Activated T-cell treated with anti-CD3 and anti-CD28 coated beads, Interleukin-2, amount 50 U/mL, for 24 hours (primary cell): ENCODE results near the gene YWHAQ.

ENCODE experiments used
- DNase-seq: peaks from one replicate; pipeline ENCODE4 v3.0.0-alpha.2; 2020
- H3K27ac Mint-ChIP-seq: 2 replicates; pipeline ENCODE4 v1.8.0; 2020; ENCODE audit warnings: mild to moderate bottlenecking, mixed read lengths
- H3K27me3 Mint-ChIP-seq: 2 replicates; pipeline ENCODE4 v1.8.0; 2020; ENCODE audit warnings: mixed read lengths
- H3K36me3 Mint-ChIP-seq: 2 replicates; pipeline ENCODE4 v1.8.0; 2020; ENCODE audit warnings: low read depth, mixed read lengths
- H3K4me1 Mint-ChIP-seq: 2 replicates; pipeline ENCODE4 v1.8.0; 2020; ENCODE audit warnings: low read depth, mixed read lengths
- H3K4me3 Mint-ChIP-seq: 2 replicates; pipeline ENCODE4 v1.8.0; 2020; ENCODE audit warnings: mild to moderate bottlenecking, moderate library complexity, mixed read lengths
- H3K9me3 Mint-ChIP-seq: 2 replicates; pipeline ENCODE4 v1.8.0; 2020; ENCODE audit warnings: mixed read lengths

YWHAQ gene

DNA sequence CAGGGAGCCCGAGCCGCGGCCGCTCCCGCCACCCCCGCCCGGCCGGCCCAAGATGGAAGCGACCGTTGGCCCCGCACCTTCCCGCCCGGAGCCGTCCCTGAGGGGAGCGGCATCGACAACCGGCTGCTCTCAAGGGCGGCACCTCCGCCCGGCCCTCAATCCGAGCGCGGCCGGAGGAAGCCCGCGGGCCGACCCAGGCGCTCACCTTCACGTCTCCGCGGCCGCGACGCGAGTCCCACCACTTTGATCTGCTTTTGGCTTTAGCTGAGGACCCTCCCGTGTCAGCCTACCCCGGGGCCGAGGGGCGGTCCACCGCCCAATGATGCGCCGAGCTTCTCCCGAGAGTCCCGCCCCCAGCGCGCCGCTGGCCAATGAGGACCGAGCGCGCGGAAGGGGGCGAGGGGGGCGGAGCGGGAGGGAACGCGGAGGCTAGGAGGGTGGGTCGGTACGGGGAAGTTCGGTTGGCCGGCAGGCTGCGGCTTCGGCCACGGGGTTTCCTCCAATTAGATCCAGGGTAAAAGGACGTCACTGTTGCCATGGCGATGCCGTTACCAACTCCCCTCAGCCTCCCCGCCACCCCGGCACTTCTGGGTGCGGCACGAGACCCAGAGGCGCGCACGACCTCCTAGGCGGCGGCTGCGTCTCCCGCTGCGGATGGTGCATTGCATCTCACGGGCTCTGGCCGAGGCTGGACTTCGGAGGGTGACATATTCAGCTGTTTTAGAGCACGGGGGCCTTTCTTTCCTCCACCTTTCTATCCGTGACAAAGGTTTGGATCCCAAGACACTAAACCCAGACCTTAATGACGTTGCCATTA, at the start of gene YWHAQ:
Gene YWHAQ, minus strand, starts transcription at position 262 of the 817 bp plus-strand sequence. CDS start 545 bp downstream, outside the sequence.
- peaks cover 44% of the 10 kb centered on the region for H3K36me3 Mint-ChIP-seq
- peak within 1 kb of the TSS; percentile 98 for H3K4me3 Mint-ChIP-seq
- peak within 1 kb of the TSS; percentile 97 for H3K27ac Mint-ChIP-seq
- no peaks in the 10 kb centered on the region for H3K27me3 Mint-ChIP-seq
- peaks cover 43% of the 10 kb centered on the region for H3K4me1 Mint-ChIP-seq
- peak; percentile 98 for DNase-seq
- no peaks in the 10 kb centered on the region for H3K9me3 Mint-ChIP-seq

- DNase-seq = no peak
- Mint-ChIP-seq H3K27ac (no peak overlapping the region), H3K4me3 (no peak overlapping the region), H3K9me3 (no peaks in the 10 kb centered on the region), H3K4me1 (peaks cover 14% of the 10 kb centered on the region), H3K27me3 (peaks cover 3% of the 10 kb centered on the region), H3K36me3 (no peaks in the 10 kb centered on the region)
These were observed 49.3 kb upstream of the YWHAQ start for GRCh38 chr2:9680082-9680481.

DNA sequence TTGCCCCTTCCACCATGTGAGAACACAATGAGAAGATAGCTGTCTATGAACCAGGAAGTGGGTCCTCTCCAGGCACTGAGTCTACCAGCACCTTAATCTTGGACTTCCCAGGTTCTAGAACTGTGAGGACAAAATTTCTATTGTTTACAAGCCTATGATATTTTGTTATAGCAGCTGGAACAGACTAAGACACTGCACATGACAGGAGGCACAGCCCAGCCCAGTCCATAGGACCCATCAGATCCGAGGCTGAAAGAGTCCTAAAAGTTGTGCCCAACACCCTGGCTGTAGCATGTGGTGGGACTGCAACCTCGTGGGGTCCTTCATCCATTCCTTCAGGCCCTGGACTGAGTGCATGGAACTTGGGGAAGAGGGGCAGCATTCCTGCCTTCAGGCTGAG, 48.4 kb upstream of the YWHAQ start:
- Mint-ChIP-seq H3K36me3 (no peaks in the 10 kb centered on the region), H3K4me3 (no peak overlapping the region), H3K27me3 (peaks cover 3% of the 10 kb centered on the region), H3K9me3 (no peaks in the 10 kb centered on the region), H3K4me1 (peaks cover 14% of the 10 kb centered on the region), H3K27ac (no peak overlapping the region)
- no peak for DNase-seq

DNA sequence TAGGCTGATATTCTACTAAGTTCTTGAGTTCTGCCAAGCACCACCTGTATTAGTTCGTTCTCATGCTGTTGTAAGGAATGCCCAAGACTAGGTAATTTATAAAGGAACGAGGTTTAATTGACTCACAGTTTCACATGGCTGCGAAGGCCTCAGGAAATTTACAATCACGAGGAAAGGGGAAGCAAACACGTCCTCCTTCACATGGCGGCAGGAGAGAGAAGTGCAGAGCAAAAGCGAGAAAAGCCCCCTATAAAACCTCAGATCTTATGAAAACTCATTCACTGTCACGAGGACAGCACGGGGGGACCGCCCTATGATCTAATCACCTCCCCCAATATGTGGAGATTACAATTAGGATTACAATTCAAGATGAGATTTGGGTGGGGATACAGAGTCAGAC, 47.7 kb upstream of the YWHAQ start:
- no peak overlapping the region for H3K4me3 Mint-ChIP-seq
- no peak overlapping the region for H3K27ac Mint-ChIP-seq
- H3K36me3 Mint-ChIP-seq = no peaks in the 10 kb centered on the region
- H3K4me1 Mint-ChIP-seq = peaks cover 14% of the 10 kb centered on the region
- no peak for DNase-seq
- H3K27me3 Mint-ChIP-seq = peaks cover 3% of the 10 kb centered on the region
- no peaks in the 10 kb centered on the region for H3K9me3 Mint-ChIP-seq

DNA sequence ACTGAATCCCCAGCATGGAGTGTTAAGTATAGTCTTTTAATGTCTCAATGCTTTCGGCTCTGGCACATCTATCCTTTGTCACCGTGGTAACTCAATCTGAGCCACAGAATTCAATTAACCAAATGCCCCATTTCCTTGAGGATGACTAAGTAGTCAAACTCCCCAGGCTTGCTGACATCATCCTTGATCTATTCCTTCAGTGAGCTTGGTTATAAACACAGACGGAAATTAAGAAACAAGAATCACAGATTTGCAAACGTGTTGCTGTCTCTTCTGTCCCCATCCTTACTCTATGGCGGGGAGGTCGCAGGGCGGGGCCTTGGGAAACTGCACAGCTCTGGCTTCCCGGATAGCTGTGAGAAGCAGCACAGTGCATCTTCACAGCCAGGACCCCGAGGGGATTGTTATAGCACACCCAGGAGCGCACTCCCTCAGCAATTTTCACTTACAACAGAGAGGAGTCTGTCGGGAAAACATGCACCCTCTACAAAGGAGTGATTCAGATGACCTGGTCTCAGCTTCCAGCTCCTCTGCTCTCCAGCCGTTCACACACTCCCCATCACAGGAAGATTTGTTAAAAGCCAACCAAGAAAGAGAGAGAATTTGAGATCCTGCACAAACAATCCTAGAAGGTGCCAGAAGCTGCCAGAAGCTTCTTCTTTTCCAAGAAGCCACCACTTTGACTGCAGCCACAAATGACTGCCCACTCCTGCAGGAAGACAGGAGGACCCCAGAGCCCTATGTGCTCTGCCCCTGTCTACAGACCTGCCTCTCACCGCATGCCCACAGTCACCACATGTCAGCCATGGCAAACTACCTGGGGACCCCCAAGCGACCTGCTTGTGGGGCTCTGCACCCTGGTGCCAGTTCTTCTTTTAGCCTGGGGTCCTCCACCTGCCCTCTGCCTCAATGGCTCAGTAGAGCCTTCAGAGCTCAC, 44.9 kb upstream of the YWHAQ start:
- H3K27ac Mint-ChIP-seq = no peak overlapping the region
- H3K4me3 Mint-ChIP-seq = no peak overlapping the region
- no peaks in the 10 kb centered on the region for H3K9me3 Mint-ChIP-seq
- DNase-seq = no peak
- no peaks in the 10 kb centered on the region for H3K36me3 Mint-ChIP-seq
- H3K27me3 Mint-ChIP-seq = peaks cover 3% of the 10 kb centered on the region
- H3K4me1 Mint-ChIP-seq = peaks cover 6% of the 10 kb centered on the region

DNA sequence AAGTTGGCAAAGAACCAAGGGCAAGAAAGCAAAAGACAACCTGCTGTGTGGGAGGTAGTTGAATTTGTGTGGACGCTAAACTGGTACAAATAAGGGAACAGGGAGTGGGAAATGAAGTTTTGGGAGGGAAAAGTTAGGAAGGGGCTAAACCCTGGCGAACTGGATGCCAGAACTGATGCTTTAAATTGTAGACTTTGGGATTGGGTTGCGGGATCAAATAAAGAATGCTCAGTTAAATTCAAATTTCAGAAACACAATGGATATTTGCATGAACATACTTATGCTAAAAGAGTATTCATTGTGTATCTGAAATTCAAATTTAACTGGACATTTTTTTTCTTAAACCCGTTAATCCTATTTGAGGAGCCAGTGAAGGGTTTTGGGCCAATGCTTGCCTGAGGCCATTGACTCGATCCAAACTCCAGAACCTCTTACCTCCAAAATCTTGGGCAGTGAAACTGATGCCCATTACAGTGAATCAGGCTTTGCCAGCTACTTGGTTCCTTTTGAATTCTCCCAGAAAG, 44.2 kb upstream of the YWHAQ start:
- Mint-ChIP-seq H3K4me3 (no peak overlapping the region), H3K9me3 (no peaks in the 10 kb centered on the region), H3K27me3 (peaks cover 3% of the 10 kb centered on the region), H3K27ac (no peak overlapping the region), H3K36me3 (no peaks in the 10 kb centered on the region), H3K4me1 (peaks cover 3% of the 10 kb centered on the region)
- no peak for DNase-seq

DNA sequence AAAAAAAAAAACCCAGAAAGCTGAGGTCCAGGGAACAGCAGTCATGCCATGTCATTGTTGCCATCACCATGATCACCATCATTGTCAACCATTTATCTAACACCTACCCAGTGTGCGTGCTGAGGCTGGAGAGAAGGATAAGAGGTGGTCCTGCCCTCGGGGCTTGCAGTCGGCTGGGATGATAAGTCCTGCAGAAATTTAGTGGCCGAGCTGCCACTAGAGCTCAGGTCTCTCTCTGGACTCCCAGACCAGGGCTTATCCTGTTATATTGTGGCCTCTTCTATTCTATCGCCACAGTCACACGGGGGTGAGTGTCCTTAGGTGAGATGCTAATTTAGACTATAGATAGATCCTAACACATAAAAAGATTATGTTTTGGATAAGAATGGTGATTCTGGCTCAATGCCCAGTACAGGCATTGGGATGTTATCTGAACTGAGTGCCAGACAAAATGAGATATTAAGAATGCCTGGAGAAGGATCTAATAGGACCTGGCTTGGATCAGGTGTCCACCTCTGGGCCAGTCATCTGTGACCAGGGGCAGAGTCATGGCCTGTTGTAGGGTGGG, 43.2 kb upstream of the YWHAQ start:
- Mint-ChIP-seq H3K9me3 (no peaks in the 10 kb centered on the region), H3K27me3 (peaks cover 3% of the 10 kb centered on the region), H3K36me3 (no peaks in the 10 kb centered on the region), H3K4me1 (peaks cover 3% of the 10 kb centered on the region), H3K4me3 (no peak overlapping the region), H3K27ac (no peak overlapping the region)
- no peak for DNase-seq

DNA sequence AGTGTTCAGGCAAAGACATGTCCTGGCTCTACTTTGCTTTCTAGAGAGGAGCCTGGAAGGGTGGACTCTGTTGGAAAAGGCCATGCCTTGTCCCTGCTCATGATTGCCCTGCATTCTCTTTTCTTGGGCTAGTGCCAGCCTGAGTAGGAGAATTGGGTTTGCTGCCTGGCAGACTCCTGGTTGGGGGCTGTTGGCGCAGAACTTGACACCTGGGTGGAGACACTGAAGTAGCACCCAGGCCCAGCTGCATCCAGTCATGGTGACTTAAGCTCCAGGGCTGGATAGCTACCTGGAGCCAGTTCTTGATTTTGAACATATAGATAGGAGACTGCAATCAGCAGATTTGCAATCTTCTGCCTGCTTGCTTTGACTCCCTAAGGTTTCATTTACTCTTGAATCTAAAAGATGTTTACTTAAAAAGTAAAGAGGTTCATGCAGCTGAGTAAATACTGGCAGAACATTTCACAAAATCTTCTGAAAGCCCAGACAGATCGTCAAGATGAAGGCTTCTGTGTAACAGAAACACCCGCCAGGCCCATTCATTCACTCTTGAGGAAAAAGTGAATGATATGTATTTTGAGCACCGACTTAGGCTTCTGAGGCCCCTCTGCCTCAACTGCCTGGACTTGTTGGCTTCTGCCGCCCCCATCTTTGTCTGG, 38.0 kb upstream of the YWHAQ start:
- peaks cover 5% of the 10 kb centered on the region for H3K4me1 Mint-ChIP-seq
- no peak overlapping the region for H3K27ac Mint-ChIP-seq
- DNase-seq = no peak
- no peaks in the 10 kb centered on the region for H3K36me3 Mint-ChIP-seq
- no peaks in the 10 kb centered on the region for H3K9me3 Mint-ChIP-seq
- no peak overlapping the region for H3K4me3 Mint-ChIP-seq
- no peaks in the 10 kb centered on the region for H3K27me3 Mint-ChIP-seq

DNA sequence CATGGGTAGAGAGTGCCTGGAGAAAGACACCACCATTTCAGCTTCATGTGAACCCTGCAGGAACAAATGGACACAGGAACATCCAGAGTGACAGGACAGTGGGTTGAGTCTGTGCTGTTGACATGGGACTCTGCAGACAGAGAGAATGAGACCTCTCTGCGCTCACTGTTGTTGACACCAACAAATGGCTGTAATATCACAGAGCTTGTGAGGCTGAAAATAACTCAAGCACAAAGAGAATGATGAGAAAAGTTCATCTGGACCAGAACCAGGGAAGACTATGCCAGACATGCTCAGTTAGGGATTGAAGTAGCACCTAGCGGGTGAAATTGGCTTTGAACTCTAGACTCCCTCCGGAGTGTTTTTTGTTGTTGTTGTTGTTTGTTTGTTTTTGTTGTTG, 37.0 kb upstream of the YWHAQ start:
- no peak for DNase-seq
- Mint-ChIP-seq H3K27me3 (no peaks in the 10 kb centered on the region), H3K4me1 (peaks cover 15% of the 10 kb centered on the region), H3K4me3 (no peak overlapping the region), H3K27ac (no peak overlapping the region), H3K36me3 (no peaks in the 10 kb centered on the region), H3K9me3 (no peaks in the 10 kb centered on the region)

DNA sequence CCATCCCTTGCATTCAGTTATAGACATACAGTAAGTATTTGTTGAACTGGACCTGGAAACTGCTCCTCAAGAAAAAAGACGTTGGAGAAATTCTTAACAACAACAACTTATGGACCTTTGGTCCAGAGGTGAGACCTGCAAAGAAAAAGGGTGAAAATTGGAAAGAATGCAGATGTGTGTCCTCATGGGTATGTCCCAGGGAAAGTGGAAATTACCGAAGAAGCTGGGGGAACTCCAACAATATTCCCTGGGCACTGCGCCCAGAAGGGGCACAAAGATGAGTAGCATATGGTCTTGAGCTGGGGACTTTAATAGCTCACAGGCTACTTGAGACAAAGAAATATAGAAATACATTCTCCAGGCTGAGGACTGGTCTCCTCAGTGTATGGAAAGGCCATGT, 35.5 kb upstream of the YWHAQ start:
- Mint-ChIP-seq H3K27me3 (no peaks in the 10 kb centered on the region), H3K4me3 (no peak overlapping the region), H3K9me3 (no peaks in the 10 kb centered on the region), H3K27ac (no peak overlapping the region), H3K36me3 (no peaks in the 10 kb centered on the region), H3K4me1 (peaks cover 17% of the 10 kb centered on the region)
- DNase-seq = no peak

DNA sequence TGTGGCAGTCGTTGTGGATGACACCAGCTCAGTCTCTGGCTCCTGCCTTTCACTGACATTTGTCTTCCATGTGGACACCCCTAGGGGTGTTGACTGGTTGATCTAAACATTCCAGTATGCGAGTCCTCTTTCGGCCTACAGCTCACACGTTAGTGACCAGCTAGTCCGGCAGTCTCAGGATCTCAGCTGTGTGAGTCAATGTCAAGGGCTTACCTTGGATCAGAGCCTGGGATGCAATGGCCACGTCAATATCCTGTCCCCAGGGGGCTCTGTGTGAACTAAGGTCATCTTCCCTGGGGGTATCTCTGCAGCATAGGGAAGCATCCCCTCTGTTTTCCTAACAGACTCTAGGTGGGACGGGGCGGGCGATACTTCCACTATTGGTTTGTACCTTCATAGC, 35.1 kb upstream of the YWHAQ start:
- H3K27me3 Mint-ChIP-seq = no peaks in the 10 kb centered on the region
- no peaks in the 10 kb centered on the region for H3K9me3 Mint-ChIP-seq
- H3K36me3 Mint-ChIP-seq = no peaks in the 10 kb centered on the region
- H3K4me1 Mint-ChIP-seq = peaks cover 17% of the 10 kb centered on the region
- no peak overlapping the region for H3K4me3 Mint-ChIP-seq
- no peak overlapping the region for H3K27ac Mint-ChIP-seq
- DNase-seq = no peak

- H3K4me3 Mint-ChIP-seq = no peak overlapping the region
- H3K9me3 Mint-ChIP-seq = no peaks in the 10 kb centered on the region
- peaks cover 17% of the 10 kb centered on the region for H3K4me1 Mint-ChIP-seq
- H3K27me3 Mint-ChIP-seq = no peaks in the 10 kb centered on the region
- H3K27ac Mint-ChIP-seq = no peak overlapping the region
- DNase-seq = no peak
- H3K36me3 Mint-ChIP-seq = no peaks in the 10 kb centered on the region
These were observed 33.6 kb upstream of the YWHAQ start for GRCh38 chr2:9664365-9664764.

DNA sequence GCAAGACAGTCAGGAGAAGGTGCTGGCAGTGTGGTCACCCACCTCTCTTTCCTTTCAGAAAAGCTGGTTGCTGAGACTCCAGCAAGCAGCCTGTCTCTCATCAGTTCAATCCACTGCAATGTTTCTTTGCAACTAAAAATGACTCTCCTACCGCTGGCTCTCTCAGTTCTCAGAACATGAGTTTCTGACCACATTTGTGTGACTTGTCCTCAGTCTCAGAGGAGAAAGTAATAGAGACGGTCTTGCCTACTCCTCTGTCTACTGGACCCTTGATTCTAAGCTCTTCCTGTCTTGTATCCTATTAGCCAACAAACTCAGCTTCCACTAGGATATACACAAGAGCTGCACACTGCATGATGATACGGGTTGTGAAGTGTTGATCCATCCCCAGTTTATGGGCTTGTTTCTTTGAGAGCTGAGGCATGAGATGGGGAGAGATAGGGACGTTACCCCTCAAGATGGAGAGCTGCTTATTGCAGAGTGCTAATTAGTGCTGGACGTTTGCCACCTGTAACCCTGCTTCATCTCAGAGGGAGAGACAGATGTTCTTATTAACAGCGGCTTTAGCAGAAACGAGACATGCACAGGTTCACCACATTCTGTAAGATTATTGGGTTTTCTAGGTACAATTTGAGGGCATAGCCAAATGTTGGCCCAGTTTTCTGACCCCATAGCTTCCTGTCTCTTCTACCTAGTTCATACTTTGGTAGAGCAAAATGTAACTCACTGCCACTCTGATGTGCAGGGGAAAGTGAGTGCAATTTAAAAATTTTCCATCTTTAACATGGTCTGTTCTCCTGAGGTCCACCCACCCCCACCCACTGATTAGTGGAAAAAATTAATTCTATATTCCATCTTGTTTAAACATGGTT, 32.4 kb upstream of the YWHAQ start:
- H3K27me3 Mint-ChIP-seq = no peaks in the 10 kb centered on the region
- H3K4me1 Mint-ChIP-seq = peaks cover 20% of the 10 kb centered on the region
- H3K4me3 Mint-ChIP-seq = no peak overlapping the region
- no peaks in the 10 kb centered on the region for H3K36me3 Mint-ChIP-seq
- H3K9me3 Mint-ChIP-seq = no peaks in the 10 kb centered on the region
- no peak for DNase-seq
- no peak overlapping the region for H3K27ac Mint-ChIP-seq
